Nephron progenitor cell (in vitro differentiated cells): ENCODE data around the gene ZNF503.

Experiments used
- DNase-seq: peaks from one replicate; pipeline ENCODE4 v3.0.0; 2021
- H3K27ac Mint-ChIP-seq: 2 replicates; pipeline ENCODE4 v1.8.0; 2021; ENCODE audit warnings: mild to moderate bottlenecking, moderate library complexity, mixed read lengths
- H3K27me3 Mint-ChIP-seq: 2 replicates; pipeline ENCODE4 v1.8.0; 2021; ENCODE audit warnings: mild to moderate bottlenecking, low read depth, mixed read lengths; ENCODE audit not compliant: poor library complexity
- H3K36me3 Mint-ChIP-seq: 2 replicates; pipeline ENCODE4 v1.8.0; 2021; ENCODE audit warnings: low read depth, mixed read lengths
- H3K4me1 Mint-ChIP-seq: 2 replicates; pipeline ENCODE4 v1.8.0; 2021; ENCODE audit warnings: mixed read lengths
- H3K4me3 Mint-ChIP-seq: 2 replicates; pipeline ENCODE4 v1.8.0; 2021; ENCODE audit warnings: mild to moderate bottlenecking, moderate library complexity, mixed read lengths
- H3K9me3 Mint-ChIP-seq: 2 replicates; pipeline ENCODE4 v1.8.0; 2021; ENCODE audit warnings: mild to moderate bottlenecking, moderate library complexity, mixed read lengths
- CTCF ChIP-seq: fragments of 200-600 bp; sonication (generic); IDR thresholded peaks from 2 replicates; pipeline ENCODE4 v1.5.0; 2021; ENCODE audit warnings: antibody characterized with exemption

The ZNF503 gene

GRCh38 chr10:75425291-75426079, 23.9 kb upstream of the ZNF503 start:
- no peak for DNase-seq
- H3K4me1 Mint-ChIP-seq = peaks cover 31% of the 10 kb centered on the region
- H3K9me3 Mint-ChIP-seq = no peaks in the 10 kb centered on the region
- H3K27ac Mint-ChIP-seq = no peak overlapping the region
- no peak for TF ChIP-seq CTCF
- H3K4me3 Mint-ChIP-seq = no peak overlapping the region
- H3K36me3 Mint-ChIP-seq = no peaks in the 10 kb centered on the region
- H3K27me3 Mint-ChIP-seq = peaks cover under 1% of the 10 kb centered on the region

GRCh38 chr10:75424571-75424970, 23.0 kb upstream of the ZNF503 start:
- peaks cover 21% of the 10 kb centered on the region for H3K4me1 Mint-ChIP-seq

GRCh38 chr10:75422913-75423312, 21.3 kb upstream of the ZNF503 start:
- Mint-ChIP-seq H3K27ac (no peak overlapping the region), H3K27me3 (peaks cover 10% of the 10 kb centered on the region), H3K4me1 (peaks cover 13% of the 10 kb centered on the region), H3K36me3 (no peaks in the 10 kb centered on the region), H3K9me3 (no peaks in the 10 kb centered on the region), H3K4me3 (no peak overlapping the region)
- DNase-seq = no peak
- TF ChIP-seq CTCF = no peak

More at GRCh38 chr10:75424571-75424970, 23.0 kb upstream of the ZNF503 start:
- Mint-ChIP-seq H3K27me3 (peaks cover 6% of the 10 kb centered on the region), H3K36me3 (no peaks in the 10 kb centered on the region), H3K27ac (no peak overlapping the region), H3K4me3 (no peak overlapping the region), H3K9me3 (no peaks in the 10 kb centered on the region)
- no peak for DNase-seq
- no peak for TF ChIP-seq CTCF

- Mint-ChIP-seq H3K27ac (no peak overlapping the region), H3K4me3 (no peak overlapping the region), H3K36me3 (no peaks in the 10 kb centered on the region), H3K4me1 (peaks cover 39% of the 10 kb centered on the region), H3K27me3 (peaks cover 23% of the 10 kb centered on the region), H3K9me3 (no peaks in the 10 kb centered on the region)
- no peak for TF ChIP-seq CTCF
- no peak for DNase-seq
Measured at GRCh38 chr10:75418712-75419111, 17.1 kb upstream of the ZNF503 start.

- Mint-ChIP-seq H3K4me1 (peaks cover 39% of the 10 kb centered on the region), H3K36me3 (no peaks in the 10 kb centered on the region), H3K4me3 (no peak overlapping the region), H3K27me3 (peaks cover 24% of the 10 kb centered on the region), H3K9me3 (no peaks in the 10 kb centered on the region), H3K27ac (no peak overlapping the region)
- no peak for DNase-seq
- TF ChIP-seq CTCF = no peak
Measured at GRCh38 chr10:75418293-75418692, 16.7 kb upstream of the ZNF503 start.

- H3K9me3 Mint-ChIP-seq = no peaks in the 10 kb centered on the region
- H3K4me3 Mint-ChIP-seq = no peak overlapping the region
- H3K27me3 Mint-ChIP-seq = peaks cover 31% of the 10 kb centered on the region
- H3K4me1 Mint-ChIP-seq = peaks cover 39% of the 10 kb centered on the region
- no peak overlapping the region for H3K27ac Mint-ChIP-seq
- no peak for TF ChIP-seq CTCF
- no peak for DNase-seq
- H3K36me3 Mint-ChIP-seq = no peaks in the 10 kb centered on the region
Measured at GRCh38 chr10:75417522-75417927, 16.0 kb upstream of the ZNF503 start.
